Mucosa of rectum (tissue), 2 donors: ENCODE data around the gene SCN2A.

Source experiments
- H3K27ac ChIP-seq, 2 donors: one replicate each; pipeline ENCODE4 v1.7.0; 2013; ENCODE audit warnings: inconsistent platforms in 2 of 2, low read depth in 2 of 2, low read length in 2 of 2
- H3K27me3 ChIP-seq, 2 donors: one replicate each; pipeline ENCODE4 v1.7.0; 2013; ENCODE audit warnings: low read length in 2 of 2; ENCODE audit not compliant: control insufficient read depth in 2 of 2, insufficient read depth in 2 of 2
- H3K36me3 ChIP-seq, 2 donors: one replicate each; pipeline ENCODE4 v1.7.0; 2013; ENCODE audit warnings: low read length in 2 of 2; ENCODE audit not compliant: control insufficient read depth in 2 of 2, insufficient read depth in 2 of 2
- H3K4me1 ChIP-seq, 2 donors: one replicate each; pipeline ENCODE4 v1.7.0; 2013; ENCODE audit warnings: low read length in 2 of 2, mild to moderate bottlenecking in 1 of 2; ENCODE audit not compliant: control insufficient read depth in 2 of 2, insufficient read depth in 2 of 2
- H3K4me3 ChIP-seq, 2 donors: one replicate each; pipeline ENCODE4 v1.7.0; 2013; ENCODE audit warnings: low read length in 2 of 2
- H3K9ac ChIP-seq, 2 donors: one replicate each; pipeline ENCODE4 v1.7.0; 2013; ENCODE audit warnings: low read length in 2 of 2, low read depth in 1 of 2, mild to moderate bottlenecking in 1 of 2
- H3K9me3 ChIP-seq, 2 donors: one replicate each; pipeline ENCODE4 v1.7.0; 2013; ENCODE audit warnings: low read length in 2 of 2; ENCODE audit not compliant: control insufficient read depth in 2 of 2
- donor health status: healthy.
- donor health status: Normal muscosa, but diverticular disease.

The SCN2A gene

GRCh38 chr2:165239230-165239629, at the start of gene SCN2A:
Gene SCN2A, plus strand, starts transcription at chr2:165239414. Its CDS starts 56,410 bp downstream, at chr2:165295824.
- H3K27me3 ChIP-seq: no peaks in the 10 kb centered on the region
- no peak within 1 kb of the TSS for H3K4me3 ChIP-seq
- H3K27ac ChIP-seq: no peak within 1 kb of the TSS
- no peaks in the 10 kb centered on the region for H3K4me1 ChIP-seq
- H3K36me3 ChIP-seq: no peaks in the 10 kb centered on the region
- no peaks in the 10 kb centered on the region for H3K9me3 ChIP-seq
- H3K9ac ChIP-seq: no peak within 1 kb of the TSS

- no peaks in the 10 kb centered on the region for H3K9me3 ChIP-seq
- no peaks in the 10 kb centered on the region for H3K36me3 ChIP-seq
- no peak overlapping the region for H3K27ac ChIP-seq
- no peak overlapping the region for H3K9ac ChIP-seq
- no peak overlapping the region for H3K4me3 ChIP-seq
- no peaks in the 10 kb centered on the region for H3K27me3 ChIP-seq
- no peaks in the 10 kb centered on the region for H3K4me1 ChIP-seq
Observed at GRCh38 chr2:165191096-165191728, 48.0 kb upstream of the SCN2A start.

- Histone ChIP-seq H3K9me3 (no peaks in the 10 kb centered on the region), H3K4me1 (no peaks in the 10 kb centered on the region), H3K4me3 (no peak overlapping the region), H3K27ac (no peak overlapping the region), H3K36me3 (no peaks in the 10 kb centered on the region), H3K9ac (no peak overlapping the region), H3K27me3 (no peaks in the 10 kb centered on the region)
Observed at GRCh38 chr2:165192729-165193128, 46.5 kb upstream of the SCN2A start.

GRCh38 chr2:165193178-165193777, 45.9 kb upstream of the SCN2A start:
- Histone ChIP-seq H3K27ac (peak overlapping the region in 1 of 2 donors; percentile 35), H3K4me3 (no peak overlapping the region), H3K4me1 (no peaks in the 10 kb centered on the region), H3K27me3 (no peaks in the 10 kb centered on the region), H3K9ac (no peak overlapping the region), H3K36me3 (no peaks in the 10 kb centered on the region), H3K9me3 (no peaks in the 10 kb centered on the region)

GRCh38 chr2:165196411-165196810, 42.8 kb upstream of the SCN2A start:
- Histone ChIP-seq H3K4me3 (no peak overlapping the region), H3K27ac (no peak overlapping the region)

GRCh38 chr2:165197346-165197745, 41.9 kb upstream of the SCN2A start:
- Histone ChIP-seq H3K9ac (no peak overlapping the region), H3K4me3 (no peak overlapping the region), H3K27ac (no peak overlapping the region), H3K36me3 (no peaks in the 10 kb centered on the region), H3K27me3 (no peaks in the 10 kb centered on the region), H3K4me1 (no peaks in the 10 kb centered on the region), H3K9me3 (no peaks in the 10 kb centered on the region)

More at GRCh38 chr2:165196411-165196810, 42.8 kb upstream of the SCN2A start:
- H3K4me1 ChIP-seq: no peaks in the 10 kb centered on the region
- H3K36me3 ChIP-seq: no peaks in the 10 kb centered on the region
- H3K27me3 ChIP-seq: no peaks in the 10 kb centered on the region
- no peaks in the 10 kb centered on the region for H3K9me3 ChIP-seq
- H3K9ac ChIP-seq: no peak overlapping the region

- H3K4me1 ChIP-seq: no peaks in the 10 kb centered on the region
- H3K9ac ChIP-seq: no peak overlapping the region
- H3K36me3 ChIP-seq: no peaks in the 10 kb centered on the region
- H3K9me3 ChIP-seq: no peaks in the 10 kb centered on the region
- H3K4me3 ChIP-seq: no peak overlapping the region
- no peaks in the 10 kb centered on the region for H3K27me3 ChIP-seq
- no peak overlapping the region for H3K27ac ChIP-seq
Observed at GRCh38 chr2:165198181-165198580, 41.0 kb upstream of the SCN2A start.

- H3K9me3 ChIP-seq: no peaks in the 10 kb centered on the region
Observed at GRCh38 chr2:165202239-165202638, 37.0 kb upstream of the SCN2A start.

GRCh38 chr2:165203689-165204559, 35.3 kb upstream of the SCN2A start, which contains the start of gene SCN3A:
Gene SCN3A, minus strand, starts transcription at chr2:165204050. Its CDS starts 27,656 bp downstream, at chr2:165176394.
- no peak within 1 kb of the TSS for H3K9ac ChIP-seq

More at GRCh38 chr2:165202239-165202638, 37.0 kb upstream of the SCN2A start:
- Histone ChIP-seq H3K36me3 (no peaks in the 10 kb centered on the region), H3K4me1 (no peaks in the 10 kb centered on the region), H3K27me3 (no peaks in the 10 kb centered on the region), H3K9ac (no peak overlapping the region), H3K4me3 (no peak overlapping the region), H3K27ac (no peak overlapping the region)

GRCh38 chr2:165205865-165206264, 33.3 kb upstream of the SCN2A start:
- H3K27ac ChIP-seq: no peak overlapping the region
- no peaks in the 10 kb centered on the region for H3K27me3 ChIP-seq
- no peaks in the 10 kb centered on the region for H3K4me1 ChIP-seq
- no peak overlapping the region for H3K4me3 ChIP-seq
- no peaks in the 10 kb centered on the region for H3K9me3 ChIP-seq
- H3K9ac ChIP-seq: no peak overlapping the region
- H3K36me3 ChIP-seq: no peaks in the 10 kb centered on the region

More at GRCh38 chr2:165203689-165204559, 35.3 kb upstream of the SCN2A start, which contains the start of gene SCN3A:
- H3K4me3 ChIP-seq: peak within 1 kb of the TSS in 1 of 2 donors; percentile 34
- H3K36me3 ChIP-seq: no peaks in the 10 kb centered on the region
- no peak within 1 kb of the TSS for H3K27ac ChIP-seq
- H3K4me1 ChIP-seq: no peaks in the 10 kb centered on the region
- H3K9me3 ChIP-seq: no peaks in the 10 kb centered on the region
- H3K27me3 ChIP-seq: no peaks in the 10 kb centered on the region
